Natural killer cell (primary cell): ENCODE data around the gene STUB1. TPM values are rescaled to one million over a fixed set of nuclear protein-coding genes. Genes with fewer than 3 reads are reported as not detected.

ENCODE experiments used
- ATAC-seq, 3 donors: fragments of 150-1000 bp in 2 of 3; fragments of 200-7000 bp in 1 of 3; cut with Tn5 transposase; 1 replicate in 1 of 3; 2 replicates in 2 of 3; pipeline ENCODE4 v1.10.0; 2021; ENCODE audit warnings: mild to moderate bottlenecking in 2 of 3, moderate library complexity in 2 of 3
- DNase-seq, 2 donors: peaks; one replicate each; pipeline versions ENCODE4 v3.0.0 to v3.0.0-alpha.2; 2013 to 2021; ENCODE audit warnings: mixed read lengths in 1 of 2
- H3K27ac ChIP-seq: one replicate; pipeline ENCODE4 v1.5.1; 2013; ENCODE audit warnings: mild to moderate bottlenecking, low read length
- H3K27me3 ChIP-seq: one replicate; pipeline ENCODE4 v1.6.1; 2013; ENCODE audit warnings: low read length; ENCODE audit not compliant: control insufficient read depth, insufficient read depth
- H3K36me3 ChIP-seq: one replicate; pipeline ENCODE4 v1.6.1; 2013; ENCODE audit warnings: low read length; ENCODE audit not compliant: control insufficient read depth, insufficient read depth
- H3K4me1 ChIP-seq: one replicate; pipeline ENCODE4 v1.6.1; 2013; ENCODE audit warnings: low read length; ENCODE audit not compliant: control insufficient read depth, insufficient read depth
- H3K4me3 ChIP-seq: one replicate; pipeline ENCODE4 v1.5.1; 2013; ENCODE audit warnings: low read length
- H3K9me3 ChIP-seq: one replicate; pipeline ENCODE4 v1.6.1; 2013; ENCODE audit warnings: low read length; ENCODE audit not compliant: control insufficient read depth, insufficient read depth
- H3K27ac Mint-ChIP-seq, 2 donors: one replicate each; pipeline ENCODE4 v1.8.0; 2022; ENCODE audit warnings: mild to moderate bottlenecking in 2 of 2, mixed read lengths in 2 of 2, moderate library complexity in 1 of 2
- H3K27me3 Mint-ChIP-seq, 2 donors: one replicate each; pipeline ENCODE4 v1.8.0; 2022; ENCODE audit warnings: low read depth in 2 of 2, mixed read lengths in 2 of 2
- H3K36me3 Mint-ChIP-seq: one replicate; pipeline ENCODE4 v1.8.0; 2022; ENCODE audit warnings: mixed read lengths
- H3K4me1 Mint-ChIP-seq, 2 donors: one replicate each; pipeline ENCODE4 v1.8.0; 2022; ENCODE audit warnings: mixed read lengths in 2 of 2
- H3K4me3 Mint-ChIP-seq: one replicate; pipeline ENCODE4 v1.8.0; 2022; ENCODE audit warnings: mild to moderate bottlenecking, moderate library complexity, mixed read lengths
- H3K9me3 Mint-ChIP-seq, 2 donors: one replicate each; pipeline ENCODE4 v1.8.0; 2022; ENCODE audit warnings: mixed read lengths in 2 of 2
- CTCF ChIP-seq: fragments of 200-600 bp; IDR thresholded peaks from one replicate; pipeline ENCODE4 v1.8.0; 2022; ENCODE audit warnings: antibody characterized with exemption
- WGBS: methylation state at CpG from one replicate; pipeline ENCODE4 v1.1.7; 2013; ENCODE audit warnings: missing lambda C conversion rate; ENCODE audit not compliant: insufficient coverage; 5-methylcytosine and 5-hydroxymethylcytosine counted together
- intact Hi-C: fragments of 100-400 bp; cut with micrococcal nuclease; formaldehyde crosslinking; loops from one replicate; pipeline ENCODE4 v1.14.2; 2022
- total RNA-seq, 4 donors: library from RNA; stranded (reverse); fragments of 120-200 nt in 1 of 4; gene quantifications; one replicate each; pipeline versions ENCODE4 v1.2.3 to v1.2.4, GENCODE V29; 2013 to 2022

STUB1 gene
- total RNA-seq, 3 donors from 2014 or later (not counting 1 experiment from before 2014, with no cell fraction given) = 89.5 to 95.4 (median 93.5) TPM

- no peak for DNase-seq
- H3K4me3 ChIP-seq = no peak overlapping the region
- Mint-ChIP-seq H3K4me1 (peaks cover 0 to 17% of the 10 kb centered on the region in 2 donors), H3K9me3 (no peaks in the 10 kb centered on the region), H3K27me3 (no peaks in the 10 kb centered on the region), H3K36me3 (no peaks in the 10 kb centered on the region), H3K27ac (no peak overlapping the region), H3K4me3 (no peak overlapping the region)
- no peak for TF ChIP-seq CTCF
- no peaks in the 10 kb centered on the region for H3K27me3 ChIP-seq
- intact Hi-C loops = no loop called here
- ATAC-seq = no peak
- H3K9me3 ChIP-seq = no peaks in the 10 kb centered on the region
- peaks cover 35% of the 10 kb centered on the region for H3K4me1 ChIP-seq
- H3K27ac ChIP-seq = no peak overlapping the region
- no peaks in the 10 kb centered on the region for H3K36me3 ChIP-seq
- WGBS = 94% methylated on average over 22 of the region's 22 CpGs
These were observed 33.5 kb upstream of the STUB1 start for GRCh38 chr16:646679-647172.

GRCh38 chr16:647173-647902 is 32.9 kb upstream of the STUB1 start:
- ATAC-seq (no peak), DNase-seq (no peak)
- no peak for TF ChIP-seq CTCF
- Mint-ChIP-seq H3K4me3 (no peak overlapping the region), H3K9me3 (no peaks in the 10 kb centered on the region), H3K36me3 (no peaks in the 10 kb centered on the region), H3K27me3 (no peaks in the 10 kb centered on the region), H3K4me1 (peaks cover 0 to 17% of the 10 kb centered on the region in 2 donors), H3K27ac (no peak overlapping the region)
- Histone ChIP-seq H3K4me1 (peaks cover 34% of the 10 kb centered on the region), H3K27me3 (no peaks in the 10 kb centered on the region), H3K27ac (no peak overlapping the region), H3K36me3 (no peaks in the 10 kb centered on the region), H3K4me3 (no peak overlapping the region), H3K9me3 (no peaks in the 10 kb centered on the region)
- intact Hi-C loops = no loop called here
- WGBS = 96% methylated on average over 24 of the region's 25 CpGs

- Mint-ChIP-seq H3K4me1 (peaks cover 0 to 17% of the 10 kb centered on the region in 2 donors), H3K27me3 (no peaks in the 10 kb centered on the region), H3K4me3 (peak overlapping the region; percentile 79), H3K27ac (peak overlapping the region; percentile 51 to 73), H3K9me3 (no peaks in the 10 kb centered on the region), H3K36me3 (no peaks in the 10 kb centered on the region)
- DNase-seq (peak in 1 of 2 donors; percentile 60), ATAC-seq (no peak)
- Histone ChIP-seq H3K9me3 (no peaks in the 10 kb centered on the region), H3K27ac (peak overlapping the region; percentile 81), H3K4me3 (peak overlapping the region; percentile 65), H3K27me3 (no peaks in the 10 kb centered on the region), H3K36me3 (no peaks in the 10 kb centered on the region), H3K4me1 (peaks cover 25% of the 10 kb centered on the region)
- intact Hi-C loops = no loop called here
- TF ChIP-seq CTCF = no peak
- WGBS = 47% methylated on average over 24 of the region's 24 CpGs
These were observed 32.0 kb upstream of the STUB1 start for GRCh38 chr16:648071-648780.
